RWPE1 (cell line): ENCODE measurements around the gene RIT2.

ENCODE experiments used
- CTCF ChIA-PET: fragments of 350-600 bp; sonication (Branson Sonifier 250); formaldehyde crosslinking; extraction: SDS; loops from one replicate; lab custom pipeline; 2021; lab: Yijun Ruan, JAX
- POLR2A ChIA-PET: fragments of 400-600 bp; formaldehyde crosslinking; extraction: SDS; loops from one replicate; lab custom pipeline; 2020; ENCODE audit warnings: antibody characterized with exemption; ENCODE audit not compliant: low non-redundant PET; lab: Yijun Ruan, JAX
- DNase-seq: peaks from one replicate; pipeline ENCODE4 v3.0.0; 2012; ENCODE audit warnings: low spot score
- H3K27ac ChIP-seq: fragments of 450-650 bp; 2 replicates; pipeline ENCODE4 v1.5.1; 2017
- TF ChIP-seq, protein P1 (sequence below): fragments of 450-650 bp; conservative IDR thresholded peaks from 2 replicates; pipeline ENCODE4 v1.5.1; 2017; ENCODE audit warnings: low read depth, mild to moderate bottlenecking

The RIT2 gene

DNA sequence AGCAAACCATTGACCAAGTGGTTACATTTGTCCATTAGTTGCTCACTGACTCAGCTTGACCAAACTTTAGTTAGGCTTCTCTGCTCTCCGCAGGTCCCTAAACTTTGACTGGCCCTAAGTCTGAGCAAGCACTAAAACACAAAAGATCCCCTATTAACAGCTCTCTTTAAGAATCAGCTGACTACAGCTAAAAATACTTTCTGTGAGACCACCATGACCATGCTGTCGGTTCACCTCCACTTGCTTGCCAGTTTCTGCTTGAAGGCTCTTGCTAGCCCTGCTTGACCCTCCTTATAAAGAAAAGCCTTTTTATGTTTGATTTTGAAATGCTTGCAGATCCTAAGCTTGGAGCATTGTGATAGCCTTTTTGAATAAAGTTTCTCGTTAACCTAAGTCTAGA is 40.4 kb upstream of the RIT2 start:
- CTCF ChIA-PET, result no interaction called here
- no peak for DNase-seq
- no peak overlapping the region for H3K27ac ChIP-seq
- TF ChIP-seq, protein P1, sequence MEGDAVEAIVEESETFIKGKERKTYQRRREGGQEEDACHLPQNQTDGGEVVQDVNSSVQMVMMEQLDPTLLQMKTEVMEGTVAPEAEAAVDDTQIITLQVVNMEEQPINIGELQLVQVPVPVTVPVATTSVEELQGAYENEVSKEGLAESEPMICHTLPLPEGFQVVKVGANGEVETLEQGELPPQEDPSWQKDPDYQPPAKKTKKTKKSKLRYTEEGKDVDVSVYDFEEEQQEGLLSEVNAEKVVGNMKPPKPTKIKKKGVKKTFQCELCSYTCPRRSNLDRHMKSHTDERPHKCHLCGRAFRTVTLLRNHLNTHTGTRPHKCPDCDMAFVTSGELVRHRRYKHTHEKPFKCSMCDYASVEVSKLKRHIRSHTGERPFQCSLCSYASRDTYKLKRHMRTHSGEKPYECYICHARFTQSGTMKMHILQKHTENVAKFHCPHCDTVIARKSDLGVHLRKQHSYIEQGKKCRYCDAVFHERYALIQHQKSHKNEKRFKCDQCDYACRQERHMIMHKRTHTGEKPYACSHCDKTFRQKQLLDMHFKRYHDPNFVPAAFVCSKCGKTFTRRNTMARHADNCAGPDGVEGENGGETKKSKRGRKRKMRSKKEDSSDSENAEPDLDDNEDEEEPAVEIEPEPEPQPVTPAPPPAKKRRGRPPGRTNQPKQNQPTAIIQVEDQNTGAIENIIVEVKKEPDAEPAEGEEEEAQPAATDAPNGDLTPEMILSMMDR, result no peak
- POLR2A ChIA-PET, result no interaction called here

DNA sequence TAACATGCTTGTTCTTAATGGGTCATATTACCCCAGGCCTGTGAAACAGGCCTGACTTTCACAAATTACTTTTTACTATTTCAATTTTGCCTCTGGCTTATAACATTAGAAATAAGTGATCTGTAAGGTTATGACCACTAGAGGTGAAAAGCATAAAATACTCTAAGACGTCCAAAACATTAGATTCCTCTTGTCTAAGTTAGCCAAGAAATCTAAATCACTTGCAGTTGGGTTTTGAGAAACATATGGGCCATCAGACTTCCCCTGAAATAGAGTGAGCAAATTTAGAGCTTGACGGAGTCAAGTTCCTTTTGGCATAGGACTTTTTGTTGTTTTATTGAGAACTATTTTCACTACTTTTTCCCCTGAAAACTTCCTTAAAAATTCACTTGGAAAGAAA is 32.7 kb upstream of the RIT2 start:
- POLR2A ChIA-PET, result no interaction called here
- no peak overlapping the region for H3K27ac ChIP-seq
- TF ChIP-seq, protein P1, result no peak
- CTCF ChIA-PET, result interaction anchor here (0.9 kb wide), 1 partner anchor 23 kb away, joined by 4 read pairs; no protein-coding TSS in a partner anchor
- DNase-seq, result no peak

DNA sequence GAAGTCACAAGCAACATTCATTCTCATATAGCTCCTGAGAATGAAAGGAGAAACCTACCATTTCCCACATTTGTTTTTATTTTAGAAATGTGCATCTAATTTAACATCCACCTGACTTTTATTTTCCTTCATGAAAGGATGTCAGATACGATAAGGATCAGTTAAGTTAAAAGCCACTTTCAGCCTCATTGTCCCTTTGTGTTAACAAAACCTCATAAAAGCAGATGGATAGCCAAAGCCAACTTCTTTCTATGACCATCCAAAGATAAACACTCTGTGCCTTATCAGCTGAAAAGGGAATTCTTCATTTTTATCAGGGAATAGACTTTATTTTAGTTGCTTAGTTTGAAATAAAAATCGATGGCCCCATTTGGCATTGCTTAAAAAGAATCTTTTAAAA is 25.7 kb upstream of the RIT2 start:
- POLR2A ChIA-PET, result no interaction called here
- no peak overlapping the region for H3K27ac ChIP-seq
- no peak for DNase-seq
- CTCF ChIA-PET, result no interaction called here
- TF ChIP-seq, protein P1, result no peak

DNA sequence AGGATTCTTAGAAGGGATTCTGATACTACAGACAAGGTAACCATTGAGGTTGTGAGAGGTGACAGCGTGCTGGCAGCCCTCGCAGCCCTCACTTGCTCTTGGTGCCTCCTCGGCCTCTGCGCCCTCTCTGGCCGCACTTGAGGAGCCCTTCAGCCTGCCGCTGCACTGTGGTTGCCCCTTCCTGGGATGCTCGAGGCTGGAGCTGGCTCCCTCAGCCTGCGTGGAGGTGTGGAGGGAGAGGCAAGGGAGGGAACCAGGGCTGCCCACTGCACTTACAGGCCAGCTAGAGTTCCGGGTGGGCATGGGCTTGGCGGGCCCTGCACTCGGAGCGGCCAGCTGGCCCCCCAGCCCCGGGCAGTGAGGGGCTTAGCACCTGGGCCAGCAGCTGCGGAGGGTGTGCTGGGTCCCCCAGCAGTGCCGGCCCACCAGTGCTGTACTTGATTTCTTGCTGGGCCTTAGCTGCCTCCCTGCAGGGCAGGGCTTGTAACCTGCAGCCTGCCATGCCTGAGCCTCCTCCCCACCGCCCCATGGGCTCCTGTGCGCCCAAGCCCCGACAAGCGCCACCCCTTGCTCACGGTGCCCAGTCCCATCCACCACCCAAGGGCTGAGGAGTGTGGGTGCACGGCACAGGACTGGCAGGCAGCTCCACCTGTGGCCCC is 23.9 kb upstream of the RIT2 start:
- H3K27ac ChIP-seq, result no peak overlapping the region
- TF ChIP-seq, protein P1, result no peak
- ChIA-PET CTCF (no interaction called here), POLR2A (no interaction called here)
- DNase-seq, result no peak

DNA sequence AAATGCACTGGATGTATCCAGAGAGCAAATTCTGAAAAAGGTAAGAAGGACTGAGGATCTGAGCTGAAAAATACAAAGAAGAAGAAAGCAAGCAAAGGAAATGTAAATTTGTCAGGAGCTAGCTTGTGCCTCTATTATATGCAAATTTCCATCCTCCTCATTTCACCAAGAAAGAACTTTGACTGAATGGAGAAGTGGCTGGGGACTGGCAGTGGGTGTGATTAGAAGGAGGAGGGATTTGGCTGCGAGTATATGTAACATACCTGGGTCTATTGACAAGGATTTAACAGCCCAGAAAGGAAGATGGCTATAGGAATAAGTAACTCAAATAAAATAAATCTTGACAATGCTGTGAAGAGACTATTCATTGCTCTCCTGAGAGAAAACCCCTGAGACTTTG is 19.4 kb upstream of the RIT2 start:
- no peak overlapping the region for H3K27ac ChIP-seq
- ChIA-PET POLR2A (no interaction called here), CTCF (interaction anchor here (0.6 kb wide), 1 partner anchor 11 kb away, joined by 3 read pairs; no protein-coding TSS in a partner anchor)
- no peak for DNase-seq
- TF ChIP-seq, protein P1, result no peak

DNA sequence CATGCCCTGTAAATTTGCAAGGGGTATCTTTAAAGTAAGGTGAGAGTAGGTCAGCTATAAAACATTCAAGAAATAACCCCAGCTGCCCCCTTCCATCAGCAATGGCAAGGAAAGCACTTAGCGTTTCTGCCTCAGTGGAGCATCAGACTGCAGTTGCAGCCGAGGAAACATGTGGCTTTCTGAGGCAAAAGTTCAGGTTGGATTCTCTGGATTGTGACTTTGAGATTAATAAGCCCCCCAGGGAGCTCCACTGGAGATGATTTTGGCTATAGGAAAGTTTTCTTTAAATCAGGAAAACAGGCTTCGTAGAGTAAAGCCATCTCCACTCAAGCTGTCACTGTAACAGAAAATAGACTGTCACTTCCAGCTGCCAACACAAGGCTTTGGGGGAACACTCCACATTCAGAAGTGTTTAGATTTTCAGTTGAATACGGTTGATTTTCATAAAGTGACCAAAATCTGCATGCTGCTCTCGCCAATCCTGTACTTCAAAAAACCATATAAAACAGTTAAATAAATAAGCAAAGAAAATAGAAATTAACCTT is 15.3 kb upstream of the RIT2 start:
- POLR2A ChIA-PET, result no interaction called here
- CTCF ChIA-PET, result no interaction called here
- TF ChIP-seq, protein P1, result no peak
- DNase-seq, result no peak
- no peak overlapping the region for H3K27ac ChIP-seq
